Neural cell (in vitro differentiated cells): Measurements from ENCODE around the gene NEUROD4.

ENCODE experiments used
- EZH2 ChIP-seq: fragments of 200-600, 300-800 bp; shearing (Covaris generic), sonication (generic); IDR thresholded peaks from 2 replicates; pipeline ENCODE4 v1.6.1; 2014; ENCODE audit warnings: antibody characterized with exemption, low read length, borderline replicate concordance, mild to moderate bottlenecking; ENCODE audit not compliant: insufficient read depth, poor library complexity, severe bottlenecking
- RAD21 ChIP-seq: fragments of 450-650 bp; conservative IDR thresholded peaks from 2 replicates; pipeline ENCODE4 v1.6.1; 2014; ENCODE audit warnings: antibody characterized with exemption, mild to moderate bottlenecking, moderate library complexity
- TAF1 ChIP-seq: IDR thresholded peaks from 2 replicates; pipeline ENCODE4 v1.6.1; 2012; ENCODE audit warnings: low read depth
- TF ChIP-seq, protein P1 (sequence below): fragments of 450-650 bp; IDR thresholded peaks from 2 replicates; pipeline ENCODE4 v1.5.1; 2014; ENCODE audit warnings: antibody characterized with exemption, mild to moderate bottlenecking, moderate library complexity; ENCODE audit not compliant: poor library complexity, severe bottlenecking

GRCh38 chr12:55057481-55057880 lies 37.7 kb downstream of the NEUROD4 start:
- TF ChIP-seq RAD21 (no peak), EZH2 (no peak), TAF1 (no peak)
- TF ChIP-seq, protein P1, sequence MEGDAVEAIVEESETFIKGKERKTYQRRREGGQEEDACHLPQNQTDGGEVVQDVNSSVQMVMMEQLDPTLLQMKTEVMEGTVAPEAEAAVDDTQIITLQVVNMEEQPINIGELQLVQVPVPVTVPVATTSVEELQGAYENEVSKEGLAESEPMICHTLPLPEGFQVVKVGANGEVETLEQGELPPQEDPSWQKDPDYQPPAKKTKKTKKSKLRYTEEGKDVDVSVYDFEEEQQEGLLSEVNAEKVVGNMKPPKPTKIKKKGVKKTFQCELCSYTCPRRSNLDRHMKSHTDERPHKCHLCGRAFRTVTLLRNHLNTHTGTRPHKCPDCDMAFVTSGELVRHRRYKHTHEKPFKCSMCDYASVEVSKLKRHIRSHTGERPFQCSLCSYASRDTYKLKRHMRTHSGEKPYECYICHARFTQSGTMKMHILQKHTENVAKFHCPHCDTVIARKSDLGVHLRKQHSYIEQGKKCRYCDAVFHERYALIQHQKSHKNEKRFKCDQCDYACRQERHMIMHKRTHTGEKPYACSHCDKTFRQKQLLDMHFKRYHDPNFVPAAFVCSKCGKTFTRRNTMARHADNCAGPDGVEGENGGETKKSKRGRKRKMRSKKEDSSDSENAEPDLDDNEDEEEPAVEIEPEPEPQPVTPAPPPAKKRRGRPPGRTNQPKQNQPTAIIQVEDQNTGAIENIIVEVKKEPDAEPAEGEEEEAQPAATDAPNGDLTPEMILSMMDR, result no peak
